Tongue (tissue), 2 donors: ENCODE data around the gene RDH5. TPM values are rescaled to one million over a fixed set of nuclear protein-coding genes. Genes with fewer than 3 reads are reported as not detected.

Experiments used
- DNase-seq: peaks from one replicate; pipeline ENCODE4 v3.0.0-alpha.2; 2015
- total RNA-seq: library from RNA; depleted of rRNA; stranded (reverse); fragments of >200 nt; gene quantifications from one replicate; pipeline ENCODE4 v1.2.3, GENCODE V29; 2014

RDH5 gene
- total RNA-seq, 1 donor from 2014 or later: 18.8 TPM

GRCh38 chr12:55728939-55729818 is 9.0 kb downstream of the RDH5 start, which contains the start of gene CD63:
Gene CD63, minus strand, starts transcription at chr12:55729009. Its CDS starts 668 bp downstream, at chr12:55728341.
- DNase-seq: peak; percentile 98

- DNase-seq: peak; percentile 80
These were observed 9.9 kb downstream of the RDH5 start for GRCh38 chr12:55729819-55730818.

- no peak for DNase-seq
These were observed 12.1 kb downstream of the RDH5 start for GRCh38 chr12:55732288-55732687.

GRCh38 chr12:55733021-55733555 is 12.9 kb downstream of the RDH5 start:
- no peak for DNase-seq

GRCh38 chr12:55733858-55734257 is 13.7 kb downstream of the RDH5 start:
- DNase-seq: no peak

- no peak for DNase-seq
These were observed 14.4 kb downstream of the RDH5 start for GRCh38 chr12:55734595-55734994.

GRCh38 chr12:55736076-55736475 is 15.9 kb downstream of the RDH5 start:
- no peak for DNase-seq

- peak; percentile 76 for DNase-seq
These were observed 16.8 kb downstream of the RDH5 start for GRCh38 chr12:55736780-55737580.

- peak; percentile 60 for DNase-seq
These were observed 17.5 kb downstream of the RDH5 start for GRCh38 chr12:55737581-55738122.

GRCh38 chr12:55738123-55739024 is 18.2 kb downstream of the RDH5 start:
- DNase-seq: peak; percentile 96

- no peak for DNase-seq
These were observed 18.8 kb downstream of the RDH5 start for GRCh38 chr12:55739025-55739378.

GRCh38 chr12:55741931-55742680 is 21.9 kb downstream of the RDH5 start:
- DNase-seq: no peak

- peak; percentile 95 for DNase-seq
These were observed 22.7 kb downstream of the RDH5 start, which contains the start of gene GDF11 for GRCh38 chr12:55742719-55743405. Gene GDF11, plus strand, starts transcription at chr12:55743122. Its CDS starts 195 bp downstream, at chr12:55743317.

GRCh38 chr12:55743406-55744339 is 23.5 kb downstream of the RDH5 start:
- DNase-seq: peak; percentile 78

- no peak for DNase-seq
These were observed 24.3 kb downstream of the RDH5 start for GRCh38 chr12:55744340-55745030.

GRCh38 chr12:55745361-55746173 is 25.4 kb downstream of the RDH5 start:
- DNase-seq: peak; percentile 76
